GM23338 (cell line): ENCODE data around the gene PABPN1. TPM values are rescaled to one million over a fixed set of nuclear protein-coding genes. Genes with fewer than 3 reads are reported as not detected.

Experiments used
- ATAC-seq: fragments of 200-7000 bp; cut with Tn5 transposase; 3 replicates; pipeline ENCODE4 v1.9.1; 2020
- DNase-seq: peaks from one replicate; pipeline ENCODE4 v3.0.0-alpha.2; 2015; ENCODE audit warnings: low spot score
- H2AFZ ChIP-seq: fragments of 200-600 bp; sonication (generic); 2 replicates; pipeline ENCODE4 v1.8.0; 2016; ENCODE audit warnings: antibody characterized with exemption, mild to moderate bottlenecking, moderate library complexity
- H3F3A ChIP-seq: fragments of 200-600 bp; sonication (generic); replicated peaks from 2 replicates; pipeline ENCODE4 v1.8.0; 2017; ENCODE audit warnings: antibody characterized with exemption, mixed run types, low read depth
- H3K27ac ChIP-seq: fragments of 200-600 bp; sonication (generic); 2 replicates; pipeline ENCODE4 v1.6.1; 2016; ENCODE audit warnings: low read depth
- H3K27me3 ChIP-seq: fragments of 200-600 bp; sonication (generic); 2 replicates; pipeline ENCODE4 v1.8.0; 2016; ENCODE audit warnings: mild to moderate bottlenecking, mixed run types, moderate library complexity; ENCODE audit not compliant: insufficient read depth
- H3K36me3 ChIP-seq: fragments of 200-600 bp; sonication (generic); 2 replicates; pipeline ENCODE4 v1.8.0; 2016; ENCODE audit warnings: mild to moderate bottlenecking; ENCODE audit not compliant: insufficient read depth
- H3K4me1 ChIP-seq: fragments of 200-600 bp; sonication (generic); 2 replicates; pipeline ENCODE4 v1.8.0; 2016; ENCODE audit warnings: mild to moderate bottlenecking, moderate library complexity; ENCODE audit not compliant: insufficient read depth
- H3K4me2 ChIP-seq: fragments of 200-600 bp; sonication (generic); 2 replicates; pipeline ENCODE4 v1.7.1; 2017; ENCODE audit warnings: mixed run types
- H3K4me3 ChIP-seq: fragments of 200-600 bp; sonication (generic); 2 replicates; pipeline ENCODE4 v1.6.1; 2016; ENCODE audit warnings: mixed run types
- H3K79me2 ChIP-seq: fragments of 200-600 bp; sonication (generic); replicated peaks from 2 replicates; pipeline ENCODE4 v1.8.0; 2017; ENCODE audit warnings: mild to moderate bottlenecking; ENCODE audit not compliant: insufficient read depth
- H3K9me2 ChIP-seq: fragments of 200-600 bp; sonication (generic); 2 replicates; pipeline ENCODE4 v1.8.0; 2017; ENCODE audit not compliant: insufficient read depth
- H4K20me1 ChIP-seq: fragments of 200-600 bp; sonication (generic); replicated peaks from 2 replicates; pipeline ENCODE4 v1.8.0; 2017; ENCODE audit warnings: mild to moderate bottlenecking; ENCODE audit not compliant: insufficient read depth
- H3K27ac Mint-ChIP-seq: 2 replicates; pipeline ENCODE4 v1.8.0; 2020; ENCODE audit warnings: inconsistent platforms, mild to moderate bottlenecking, moderate library complexity, mixed read lengths
- H3K27me3 Mint-ChIP-seq: 3 replicates; pipeline ENCODE4 v1.8.0; 2022; ENCODE audit warnings: low read depth, mild to moderate bottlenecking, moderate library complexity, mixed read lengths, inconsistent platforms; ENCODE audit not compliant: insufficient read depth, poor library complexity
- H3K36me3 Mint-ChIP-seq: 3 replicates; pipeline ENCODE4 v1.8.0; 2021; ENCODE audit warnings: low read depth, mild to moderate bottlenecking, inconsistent platforms, moderate library complexity, mixed read lengths
- H3K4me1 Mint-ChIP-seq: 3 replicates; pipeline ENCODE4 v1.8.0; 2020; ENCODE audit warnings: mild to moderate bottlenecking, inconsistent platforms, mixed read lengths
- H3K4me3 Mint-ChIP-seq: 3 replicates; pipeline ENCODE4 v1.8.0; 2021; ENCODE audit warnings: moderate library complexity, mild to moderate bottlenecking, inconsistent platforms, mixed read lengths
- H3K9me3 Mint-ChIP-seq: 3 replicates; pipeline ENCODE4 v1.8.0; 2020; ENCODE audit warnings: moderate library complexity, mild to moderate bottlenecking, inconsistent platforms, mixed read lengths
- EZH2 ChIP-seq: fragments of 200-600 bp; sonication (generic); IDR thresholded peaks from one replicate; pipeline ENCODE4 v1.8.0; 2017; ENCODE audit warnings: antibody characterized with exemption, mild to moderate bottlenecking, low read depth; ENCODE audit not compliant: unreplicated experiment
- EZH2phosphoT487 ChIP-seq: fragments of 200-600 bp; sonication (generic); IDR thresholded peaks from one replicate; pipeline ENCODE4 v1.8.1; 2018; ENCODE audit warnings: antibody characterized with exemption; ENCODE audit not compliant: unreplicated experiment
- JUNB ChIP-seq: IDR thresholded peaks from one replicate; pipeline ENCODE4 v1.6.1; 2016; ENCODE audit warnings: antibody characterized with exemption; ENCODE audit not compliant: unreplicated experiment
- POLR2AphosphoS5 ChIP-seq: IDR thresholded peaks from 2 replicates; pipeline ENCODE4 v1.6.1; 2016; ENCODE audit warnings: antibody characterized with exemption, low read depth
- STAT1 ChIP-seq: IDR thresholded peaks from one replicate; pipeline ENCODE4 v1.6.1; 2016; ENCODE audit warnings: antibody characterized with exemption; ENCODE audit not compliant: unreplicated experiment
- polyA plus RNA-seq: library from polyadenylated mRNA; unstranded; fragments of >200 nt; fragmentation: Nextera tagmentation; extraction: Ambion mirVana; gene quantifications from 2 replicates; pipeline ENCODE4 v1.2.1, GENCODE V29; 2016
- total RNA-seq: library from RNA; depleted of rRNA; stranded (reverse); fragments of >200 nt; shearing (Covaris generic); gene quantifications from 2 replicates; pipeline ENCODE4 v1.2.3, GENCODE V29; 2014
- TF ChIP-seq, protein P1 (sequence below), 2 experiments: fragments of 200-600 bp in 1 of 2; sonication (generic) in 1 of 2; conservative IDR thresholded peaks; 2 replicates each; pipeline versions ENCODE4 v1.5.1 to v1.6.1; 2016 to 2017; ENCODE audit warnings: antibody characterized with exemption in 2 of 2, low read depth in 2 of 2, mild to moderate bottlenecking in 2 of 2, moderate library complexity in 1 of 2
- TF ChIP-seq, protein P2 (sequence below): IDR thresholded peaks from 2 replicates; pipeline ENCODE4 v1.6.1; 2016; ENCODE audit warnings: antibody characterized with exemption

The PABPN1 gene
- total and polyA plus RNA-seq, 2 experiments from 2014 or later: 116 to 342 TPM

DNA sequence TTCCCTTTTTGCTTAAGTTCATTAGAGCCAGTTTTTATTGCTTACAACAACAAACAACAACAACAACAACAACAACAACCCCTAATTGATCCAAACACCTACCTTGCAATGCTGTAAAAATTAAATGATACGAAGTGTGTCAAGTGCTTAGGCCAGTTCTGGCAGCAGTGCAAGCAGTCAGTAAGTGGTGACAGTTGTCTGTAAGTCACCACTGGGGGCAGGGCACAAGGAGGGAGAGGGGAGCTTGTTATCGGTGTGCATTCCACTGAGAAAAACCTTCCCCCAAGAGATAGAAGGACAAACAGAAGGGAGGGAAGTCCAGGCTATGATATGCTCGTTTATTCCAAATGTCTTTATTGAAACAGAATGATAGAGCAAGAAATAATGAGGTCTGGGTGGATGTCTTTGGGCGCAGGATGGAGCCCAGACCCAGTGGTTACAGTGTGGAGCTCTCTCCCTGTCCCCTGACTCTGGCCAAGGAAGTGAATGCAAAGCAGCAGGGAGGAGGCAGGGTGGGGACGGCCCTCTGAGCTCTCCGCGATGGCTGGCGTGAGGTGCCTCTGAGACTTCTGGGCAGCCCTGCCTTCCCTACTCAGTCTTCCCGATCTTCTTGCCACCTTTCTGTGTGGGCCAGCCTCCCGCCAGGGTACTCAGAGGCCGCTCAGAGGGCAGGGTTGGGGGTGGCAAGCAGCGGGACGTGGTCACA, 24.9 kb downstream of the PABPN1 start:
- H4K20me1 ChIP-seq: peaks cover 5% of the 10 kb centered on the region; the same call in 1 of the 2 replicates
- no peaks in the 10 kb centered on the region for H3K36me3 ChIP-seq
- Mint-ChIP-seq H3K9me3 (peaks cover 8% of the 10 kb centered on the region; the same call in 2 of the 3 replicates), H3K4me3 (no peak overlapping the region), H3K27ac (no peak overlapping the region; the same call in 1 of the 2 replicates), H3K4me1 (peaks cover 13% of the 10 kb centered on the region), H3K27me3 (peaks cover 6% of the 10 kb centered on the region), H3K36me3 (peaks cover 7% of the 10 kb centered on the region)
- no peak overlapping the region for H3K27ac ChIP-seq
- H3K4me1 ChIP-seq: peaks cover 10% of the 10 kb centered on the region
- peaks cover 6% of the 10 kb centered on the region; the same call in 1 of the 2 replicates for H3F3A ChIP-seq
- TF ChIP-seq EZH2: no peak
- TF ChIP-seq, protein P1, sequence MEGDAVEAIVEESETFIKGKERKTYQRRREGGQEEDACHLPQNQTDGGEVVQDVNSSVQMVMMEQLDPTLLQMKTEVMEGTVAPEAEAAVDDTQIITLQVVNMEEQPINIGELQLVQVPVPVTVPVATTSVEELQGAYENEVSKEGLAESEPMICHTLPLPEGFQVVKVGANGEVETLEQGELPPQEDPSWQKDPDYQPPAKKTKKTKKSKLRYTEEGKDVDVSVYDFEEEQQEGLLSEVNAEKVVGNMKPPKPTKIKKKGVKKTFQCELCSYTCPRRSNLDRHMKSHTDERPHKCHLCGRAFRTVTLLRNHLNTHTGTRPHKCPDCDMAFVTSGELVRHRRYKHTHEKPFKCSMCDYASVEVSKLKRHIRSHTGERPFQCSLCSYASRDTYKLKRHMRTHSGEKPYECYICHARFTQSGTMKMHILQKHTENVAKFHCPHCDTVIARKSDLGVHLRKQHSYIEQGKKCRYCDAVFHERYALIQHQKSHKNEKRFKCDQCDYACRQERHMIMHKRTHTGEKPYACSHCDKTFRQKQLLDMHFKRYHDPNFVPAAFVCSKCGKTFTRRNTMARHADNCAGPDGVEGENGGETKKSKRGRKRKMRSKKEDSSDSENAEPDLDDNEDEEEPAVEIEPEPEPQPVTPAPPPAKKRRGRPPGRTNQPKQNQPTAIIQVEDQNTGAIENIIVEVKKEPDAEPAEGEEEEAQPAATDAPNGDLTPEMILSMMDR (conservative IDR thresholded peaks at IDR 0.05; ENCODE audit: low read depth in 2 of 2): peak; percentile 24 to 34
- peak overlapping the region; percentile 66; the same call in 1 of the 2 replicates for H2AFZ ChIP-seq
- H3K9me2 ChIP-seq: no peaks in the 10 kb centered on the region
- H3K27me3 ChIP-seq: peaks cover 9% of the 10 kb centered on the region
- H3K4me3 ChIP-seq: 0 out of 2 replicates have a peak overlapping the region, but pooled peaks have one; percentile 36
- ATAC-seq: peak; percentile 80
- no peaks in the 10 kb centered on the region for H3K79me2 ChIP-seq
- H3K4me2 ChIP-seq: peak overlapping the region; percentile 70
- DNase-seq: peak; percentile 38

DNA sequence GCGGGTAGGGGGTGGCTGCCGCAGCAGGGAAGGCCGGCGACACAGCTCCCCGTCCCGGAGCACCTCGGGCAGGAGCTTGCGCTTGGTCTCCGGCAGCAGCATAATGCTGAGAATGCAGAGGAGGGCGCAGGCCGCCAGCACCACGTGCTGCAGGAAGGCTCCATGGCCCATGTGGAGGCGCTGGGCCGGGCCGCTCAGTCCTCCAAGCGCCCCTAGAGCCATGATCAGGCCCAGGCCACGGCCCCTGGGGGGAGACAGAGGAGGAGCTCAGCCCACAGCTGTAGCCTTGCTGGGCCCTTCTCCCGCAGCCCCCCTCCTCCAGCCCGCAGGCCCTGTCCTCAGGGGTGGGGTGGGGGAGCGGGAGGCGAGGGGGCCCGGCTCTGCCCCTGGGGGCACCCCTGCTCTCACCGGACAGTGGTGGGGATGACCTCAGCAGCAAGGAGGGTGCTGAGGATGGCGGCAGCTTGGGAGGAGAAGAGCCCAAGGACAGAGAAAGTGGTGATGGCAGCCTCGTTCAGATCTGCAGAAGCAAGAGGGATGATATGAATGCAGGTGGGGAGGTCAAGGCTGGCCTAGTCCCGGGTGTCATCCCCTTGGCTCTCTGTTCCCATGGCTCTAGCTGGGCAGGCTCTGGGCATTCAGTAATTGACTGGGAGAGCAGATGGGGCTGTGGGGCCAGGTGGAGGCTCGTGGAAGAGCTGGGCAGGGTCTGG, 25.6 kb downstream of the PABPN1 start:
- H3K27ac Mint-ChIP-seq: no peak overlapping the region
- Histone ChIP-seq H3K9me2 (no peaks in the 10 kb centered on the region), H3F3A (peaks cover 6% of the 10 kb centered on the region; the same call in 1 of the 2 replicates), H3K79me2 (no peaks in the 10 kb centered on the region), H3K4me3 (0 out of 2 replicates have a peak overlapping the region, but pooled peaks have one; percentile 36), H3K4me2 (peak overlapping the region; percentile 70), H2AFZ (peak overlapping the region; percentile 66; the same call in 1 of the 2 replicates), H3K27ac (no peak overlapping the region), H3K36me3 (no peaks in the 10 kb centered on the region), H3K4me1 (peaks cover 15% of the 10 kb centered on the region), H4K20me1 (peaks cover 5% of the 10 kb centered on the region; the same call in 1 of the 2 replicates), H3K27me3 (peaks cover 15% of the 10 kb centered on the region)
- ATAC-seq: peak; percentile 84
- H3K4me3 Mint-ChIP-seq: no peak overlapping the region
- H3K27me3 Mint-ChIP-seq: peaks cover 6% of the 10 kb centered on the region
- H3K4me1 Mint-ChIP-seq: peaks cover 17% of the 10 kb centered on the region
- H3K36me3 Mint-ChIP-seq: peaks cover 9% of the 10 kb centered on the region
- DNase-seq: peak; percentile 62
- H3K9me3 Mint-ChIP-seq: peaks cover 4% of the 10 kb centered on the region; the same call in 1 of the 3 replicates
- TF ChIP-seq, protein P1 (conservative IDR thresholded peaks at IDR 0.05; ENCODE audit: low read depth in 2 of 2): no peak
- no peak for TF ChIP-seq STAT1
- no peak for TF ChIP-seq POLR2AphosphoS5
- TF ChIP-seq, protein P2, sequence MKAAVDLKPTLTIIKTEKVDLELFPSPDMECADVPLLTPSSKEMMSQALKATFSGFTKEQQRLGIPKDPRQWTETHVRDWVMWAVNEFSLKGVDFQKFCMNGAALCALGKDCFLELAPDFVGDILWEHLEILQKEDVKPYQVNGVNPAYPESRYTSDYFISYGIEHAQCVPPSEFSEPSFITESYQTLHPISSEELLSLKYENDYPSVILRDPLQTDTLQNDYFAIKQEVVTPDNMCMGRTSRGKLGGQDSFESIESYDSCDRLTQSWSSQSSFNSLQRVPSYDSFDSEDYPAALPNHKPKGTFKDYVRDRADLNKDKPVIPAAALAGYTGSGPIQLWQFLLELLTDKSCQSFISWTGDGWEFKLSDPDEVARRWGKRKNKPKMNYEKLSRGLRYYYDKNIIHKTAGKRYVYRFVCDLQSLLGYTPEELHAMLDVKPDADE: no peak
- TF ChIP-seq JUNB: no peak
- TF ChIP-seq EZH2phosphoT487: no peak
